SK-N-SH treated with all-trans-retinoic acid at 6 μM for 48 hours (cell line): Measurements from ENCODE around the gene SDK1.

Source experiments
- ATAC-seq: fragments of 200-7000 bp; cut with Tn5 transposase; 3 replicates; pipeline ENCODE4 v1.9.1; 2020; ENCODE audit warnings: mild to moderate bottlenecking, moderate library complexity
- ARNTL ChIP-seq: fragments of 450-650 bp; formaldehyde crosslinking; IDR thresholded peaks from 2 replicates; pipeline ENCODE4 v1.5.0; 2020; ENCODE audit warnings: low read depth, mild to moderate bottlenecking, moderate library complexity, borderline replicate concordance
- BACH2 ChIP-seq: fragments of 250-450 bp; sonication (Bioruptor Pico); IDR thresholded peaks from 2 replicates; pipeline ENCODE4 v1.9.0; 2021; ENCODE audit warnings: mild to moderate bottlenecking, borderline replicate concordance
- CSDC2 ChIP-seq: fragments of 250-450 bp; sonication (Bioruptor Pico); IDR thresholded peaks from 2 replicates; pipeline ENCODE4 v1.5.0; 2020; ENCODE audit warnings: mild to moderate bottlenecking, moderate library complexity
- ESRRG ChIP-seq: fragments of 250-450 bp; sonication (Bioruptor Pico); IDR thresholded peaks from 2 replicates; pipeline ENCODE4 v1.6.1; 2021; ENCODE audit warnings: mild to moderate bottlenecking
- GLIS3 ChIP-seq: fragments of 250-450 bp; sonication (Bioruptor Pico); IDR thresholded peaks from 2 replicates; pipeline ENCODE4 v1.5.0; 2020; ENCODE audit warnings: mild to moderate bottlenecking, moderate library complexity
- ISL1 ChIP-seq: fragments of 250-450 bp; sonication (Bioruptor Pico); IDR thresholded peaks from 2 replicates; pipeline ENCODE4 v2.1.2; 2022; ENCODE audit warnings: mild to moderate bottlenecking, moderate library complexity
- OSR1 ChIP-seq: fragments of 250-450 bp; sonication (Bioruptor Pico); IDR thresholded peaks from 2 replicates; pipeline ENCODE4 v1.8.0; 2022; ENCODE audit warnings: moderate library complexity, mild to moderate bottlenecking, inconsistent platforms
- PATZ1 ChIP-seq: fragments of 250-450 bp; sonication (Bioruptor Pico); IDR thresholded peaks from 2 replicates; pipeline ENCODE4 v1.8.0; 2020; ENCODE audit warnings: mild to moderate bottlenecking, moderate library complexity, borderline replicate concordance
- PPARA ChIP-seq: fragments of 250-450 bp; sonication (Bioruptor Pico); IDR thresholded peaks from 2 replicates; pipeline ENCODE4 v1.5.0; 2020; ENCODE audit warnings: mild to moderate bottlenecking, borderline replicate concordance
- RARB ChIP-seq: fragments of 250-450 bp; sonication (Bioruptor Pico); IDR thresholded peaks from 2 replicates; pipeline ENCODE4 v1.8.0; 2021; ENCODE audit warnings: mild to moderate bottlenecking, moderate library complexity
- SNAI2 ChIP-seq: fragments of 250-450 bp; sonication (Bioruptor Pico); IDR thresholded peaks from 2 replicates; pipeline ENCODE4 v1.5.0; 2020; ENCODE audit warnings: mild to moderate bottlenecking, moderate library complexity
- TCF4 ChIP-seq: fragments of 250-450 bp; sonication (Bioruptor Pico); IDR thresholded peaks from 2 replicates; pipeline ENCODE4 v1.8.0; 2021; ENCODE audit warnings: mild to moderate bottlenecking, moderate library complexity, borderline replicate concordance
- TOX ChIP-seq: fragments of 250-450 bp; sonication (Bioruptor Pico); IDR thresholded peaks from 2 replicates; pipeline ENCODE4 v1.8.0; 2021; ENCODE audit warnings: mild to moderate bottlenecking, moderate library complexity, borderline replicate concordance
- ZC3H10 ChIP-seq: fragments of 250-450 bp; sonication (Bioruptor Pico); IDR thresholded peaks from 2 replicates; pipeline ENCODE4 v1.5.1; 2021; ENCODE audit warnings: mild to moderate bottlenecking, moderate library complexity
- ZFP3 ChIP-seq: fragments of 250-450 bp; sonication (Bioruptor Pico); IDR thresholded peaks from 2 replicates; pipeline ENCODE4 v1.5.0; 2020; ENCODE audit warnings: mild to moderate bottlenecking, moderate library complexity
- ZFP30 ChIP-seq: fragments of 450-650 bp; formaldehyde crosslinking; IDR thresholded peaks from 2 replicates; pipeline ENCODE4 v1.5.0; 2022; ENCODE audit warnings: mild to moderate bottlenecking, moderate library complexity
- ZNF565 ChIP-seq: fragments of 450-650 bp; formaldehyde crosslinking; conservative IDR thresholded peaks from 2 replicates; pipeline ENCODE4 v1.5.0; 2020; ENCODE audit warnings: low read depth, mild to moderate bottlenecking, moderate library complexity
- ZNF70 ChIP-seq: fragments of 450-650 bp; formaldehyde crosslinking; IDR thresholded peaks from 2 replicates; pipeline ENCODE4 v1.5.0; 2020; ENCODE audit warnings: mild to moderate bottlenecking, moderate library complexity
- ZNF8 ChIP-seq: fragments of 450-650 bp; formaldehyde crosslinking; IDR thresholded peaks from 2 replicates; pipeline ENCODE4 v1.5.0; 2020; ENCODE audit warnings: mild to moderate bottlenecking, moderate library complexity
- TF ChIP-seq, protein P1 (sequence below): fragments of 250-450 bp; sonication (Bioruptor Pico); IDR thresholded peaks from 2 replicates; pipeline ENCODE4 v1.5.1; 2020; ENCODE audit warnings: low read depth, mild to moderate bottlenecking, moderate library complexity
- TF ChIP-seq, protein P2 (sequence below): fragments of 250-450 bp; sonication (Bioruptor Pico); IDR thresholded peaks from 2 replicates; pipeline ENCODE4 v1.8.0; 2021; ENCODE audit warnings: low read depth, mild to moderate bottlenecking, moderate library complexity, borderline replicate concordance
- TF ChIP-seq, protein P3 (sequence below): fragments of 250-450 bp; sonication (Bioruptor Pico); IDR thresholded peaks from 2 replicates; pipeline ENCODE4 v1.5.0; 2020; ENCODE audit warnings: mild to moderate bottlenecking, moderate library complexity
- TF ChIP-seq, protein P4 (sequence below): fragments of 250-450 bp; sonication (Bioruptor Pico); IDR thresholded peaks from 2 replicates; pipeline ENCODE4 v1.5.1; 2021; ENCODE audit warnings: mild to moderate bottlenecking, moderate library complexity

The SDK1 gene

GRCh38 chr7:3356173-3356572 lies 55.1 kb downstream of the SDK1 start:
- no peak for ATAC-seq
- TF ChIP-seq TOX (no peak), BACH2 (CRISPR knock-in tag) (no peak), PPARA (CRISPR knock-in tag) (no peak), GLIS3 (CRISPR knock-in tag) (no peak), ZNF565 (no peak)
- TF ChIP-seq, all 23 proteins: peak for 0

DNA sequence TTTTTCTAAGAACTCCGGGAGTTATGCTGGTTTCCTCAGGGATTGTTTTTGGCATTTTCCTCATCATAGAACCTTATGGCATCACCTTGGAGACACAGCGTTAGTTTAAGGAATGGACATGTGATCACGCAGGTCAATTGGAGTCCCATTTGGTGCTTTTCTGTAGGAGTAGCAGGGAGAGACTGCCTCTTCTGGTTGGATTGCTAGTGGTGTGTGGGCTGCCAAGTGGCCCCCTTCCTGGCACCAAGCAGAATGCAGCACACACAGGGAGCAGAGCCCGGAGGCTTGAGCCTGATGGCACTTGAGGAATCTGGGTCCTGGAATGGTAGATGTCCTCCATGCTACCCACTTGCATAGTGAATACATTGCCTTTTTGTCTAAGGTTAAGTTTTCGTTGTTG lies 57.9 kb downstream of the SDK1 start:
- no peak for TF ChIP-seq CSDC2 (CRISPR knock-in tag)
- no peak for TF ChIP-seq OSR1 (CRISPR knock-in tag)
- no peak for TF ChIP-seq ZFP30 (CRISPR knock-in tag)
- TF ChIP-seq ZNF8 (CRISPR knock-in tag): no peak
- TF ChIP-seq, protein P1, sequence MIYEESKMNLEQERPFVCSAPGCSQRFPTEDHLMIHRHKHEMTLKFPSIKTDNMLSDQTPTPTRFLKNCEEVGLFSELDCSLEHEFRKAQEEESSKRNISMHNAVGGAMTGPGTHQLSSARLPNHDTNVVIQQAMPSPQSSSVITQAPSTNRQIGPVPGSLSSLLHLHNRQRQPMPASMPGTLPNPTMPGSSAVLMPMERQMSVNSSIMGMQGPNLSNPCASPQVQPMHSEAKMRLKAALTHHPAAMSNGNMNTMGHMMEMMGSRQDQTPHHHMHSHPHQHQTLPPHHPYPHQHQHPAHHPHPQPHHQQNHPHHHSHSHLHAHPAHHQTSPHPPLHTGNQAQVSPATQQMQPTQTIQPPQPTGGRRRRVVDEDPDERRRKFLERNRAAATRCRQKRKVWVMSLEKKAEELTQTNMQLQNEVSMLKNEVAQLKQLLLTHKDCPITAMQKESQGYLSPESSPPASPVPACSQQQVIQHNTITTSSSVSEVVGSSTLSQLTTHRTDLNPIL (CRISPR knock-in tag): no peak
- TF ChIP-seq ZNF565: no peak
- TF ChIP-seq TOX: no peak
- TF ChIP-seq RARB (CRISPR knock-in tag): no peak
- TF ChIP-seq ZC3H10 (CRISPR knock-in tag): no peak
- no peak for TF ChIP-seq PPARA (CRISPR knock-in tag)
- TF ChIP-seq ZNF70 (CRISPR knock-in tag): no peak
- TF ChIP-seq, protein P2, sequence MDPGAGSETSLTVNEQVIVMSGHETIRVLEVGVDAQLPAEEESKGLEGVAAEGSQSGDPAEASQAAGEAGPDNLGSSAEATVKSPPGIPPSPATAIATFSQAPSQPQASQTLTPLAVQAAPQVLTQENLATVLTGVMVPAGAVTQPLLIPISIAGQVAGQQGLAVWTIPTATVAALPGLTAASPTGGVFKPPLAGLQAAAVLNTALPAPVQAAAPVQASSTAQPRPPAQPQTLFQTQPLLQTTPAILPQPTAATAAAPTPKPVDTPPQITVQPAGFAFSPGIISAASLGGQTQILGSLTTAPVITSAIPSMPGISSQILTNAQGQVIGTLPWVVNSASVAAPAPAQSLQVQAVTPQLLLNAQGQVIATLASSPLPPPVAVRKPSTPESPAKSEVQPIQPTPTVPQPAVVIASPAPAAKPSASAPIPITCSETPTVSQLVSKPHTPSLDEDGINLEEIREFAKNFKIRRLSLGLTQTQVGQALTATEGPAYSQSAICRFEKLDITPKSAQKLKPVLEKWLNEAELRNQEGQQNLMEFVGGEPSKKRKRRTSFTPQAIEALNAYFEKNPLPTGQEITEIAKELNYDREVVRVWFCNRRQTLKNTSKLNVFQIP (CRISPR knock-in tag): no peak
- no peak for TF ChIP-seq SNAI2 (CRISPR knock-in tag)
- no peak for TF ChIP-seq GLIS3 (CRISPR knock-in tag)
- TF ChIP-seq, protein P3, sequence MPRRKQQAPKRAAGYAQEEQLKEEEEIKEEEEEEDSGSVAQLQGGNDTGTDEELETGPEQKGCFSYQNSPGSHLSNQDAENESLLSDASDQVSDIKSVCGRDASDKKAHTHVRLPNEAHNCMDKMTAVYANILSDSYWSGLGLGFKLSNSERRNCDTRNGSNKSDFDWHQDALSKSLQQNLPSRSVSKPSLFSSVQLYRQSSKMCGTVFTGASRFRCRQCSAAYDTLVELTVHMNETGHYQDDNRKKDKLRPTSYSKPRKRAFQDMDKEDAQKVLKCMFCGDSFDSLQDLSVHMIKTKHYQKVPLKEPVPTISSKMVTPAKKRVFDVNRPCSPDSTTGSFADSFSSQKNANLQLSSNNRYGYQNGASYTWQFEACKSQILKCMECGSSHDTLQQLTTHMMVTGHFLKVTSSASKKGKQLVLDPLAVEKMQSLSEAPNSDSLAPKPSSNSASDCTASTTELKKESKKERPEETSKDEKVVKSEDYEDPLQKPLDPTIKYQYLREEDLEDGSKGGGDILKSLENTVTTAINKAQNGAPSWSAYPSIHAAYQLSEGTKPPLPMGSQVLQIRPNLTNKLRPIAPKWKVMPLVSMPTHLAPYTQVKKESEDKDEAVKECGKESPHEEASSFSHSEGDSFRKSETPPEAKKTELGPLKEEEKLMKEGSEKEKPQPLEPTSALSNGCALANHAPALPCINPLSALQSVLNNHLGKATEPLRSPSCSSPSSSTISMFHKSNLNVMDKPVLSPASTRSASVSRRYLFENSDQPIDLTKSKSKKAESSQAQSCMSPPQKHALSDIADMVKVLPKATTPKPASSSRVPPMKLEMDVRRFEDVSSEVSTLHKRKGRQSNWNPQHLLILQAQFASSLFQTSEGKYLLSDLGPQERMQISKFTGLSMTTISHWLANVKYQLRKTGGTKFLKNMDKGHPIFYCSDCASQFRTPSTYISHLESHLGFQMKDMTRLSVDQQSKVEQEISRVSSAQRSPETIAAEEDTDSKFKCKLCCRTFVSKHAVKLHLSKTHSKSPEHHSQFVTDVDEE: no peak
- TF ChIP-seq ARNTL (CRISPR knock-in tag): no peak
- no peak for TF ChIP-seq ZFP3 (CRISPR knock-in tag)
- no peak for TF ChIP-seq PATZ1
- no peak for TF ChIP-seq ISL1 (CRISPR knock-in tag)
- TF ChIP-seq, protein P4, sequence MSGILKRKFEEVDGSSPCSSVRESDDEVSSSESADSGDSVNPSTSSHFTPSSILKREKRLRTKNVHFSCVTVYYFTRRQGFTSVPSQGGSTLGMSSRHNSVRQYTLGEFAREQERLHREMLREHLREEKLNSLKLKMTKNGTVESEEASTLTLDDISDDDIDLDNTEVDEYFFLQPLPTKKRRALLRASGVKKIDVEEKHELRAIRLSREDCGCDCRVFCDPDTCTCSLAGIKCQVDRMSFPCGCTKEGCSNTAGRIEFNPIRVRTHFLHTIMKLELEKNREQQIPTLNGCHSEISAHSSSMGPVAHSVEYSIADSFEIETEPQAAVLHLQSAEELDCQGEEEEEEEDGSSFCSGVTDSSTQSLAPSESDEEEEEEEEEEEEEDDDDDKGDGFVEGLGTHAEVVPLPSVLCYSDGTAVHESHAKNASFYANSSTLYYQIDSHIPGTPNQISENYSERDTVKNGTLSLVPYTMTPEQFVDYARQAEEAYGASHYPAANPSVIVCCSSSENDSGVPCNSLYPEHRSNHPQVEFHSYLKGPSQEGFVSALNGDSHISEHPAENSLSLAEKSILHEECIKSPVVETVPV (CRISPR knock-in tag): no peak
- TF ChIP-seq, all 23 proteins: peak for 0
- no peak for ATAC-seq

DNA sequence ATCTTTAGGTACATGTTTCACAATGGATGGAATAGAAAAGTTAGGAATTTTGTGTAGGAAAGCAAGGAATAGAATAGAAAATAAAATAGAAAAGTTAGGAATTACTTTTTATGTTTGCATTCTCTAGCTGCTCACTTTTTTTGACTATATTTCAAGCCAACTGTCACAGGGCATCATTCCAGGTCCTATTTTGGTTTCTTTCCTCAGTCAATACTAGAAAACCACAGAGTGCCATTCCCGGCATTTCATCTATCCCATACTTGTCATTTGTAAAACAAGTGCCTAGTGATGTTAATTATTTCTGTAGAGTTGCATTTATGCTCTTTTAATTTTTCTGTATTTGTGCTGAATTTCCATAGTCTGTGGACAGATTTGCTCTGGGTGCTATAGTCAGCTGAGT lies 66.2 kb downstream of the SDK1 start:
- no peak for ATAC-seq
- TF ChIP-seq TCF4: no peak
- no peak for TF ChIP-seq SNAI2 (CRISPR knock-in tag)
- no peak for TF ChIP-seq BACH2 (CRISPR knock-in tag)
- no peak for TF ChIP-seq ZFP3 (CRISPR knock-in tag)
- no peak for TF ChIP-seq ESRRG (CRISPR knock-in tag)
- TF ChIP-seq, protein P3: no peak
- TF ChIP-seq PATZ1: no peak
